H1 (cell line): Measurements from ENCODE around the gene MKKS.

Experiments
- EZH2 ChIP-seq: fragments of 200-600 bp; sonication (generic); IDR thresholded peaks from 2 replicates; pipeline ENCODE4 v1.7.1; 2012; ENCODE audit warnings: low read depth, mild to moderate bottlenecking, moderate library complexity, low read length, inconsistent platforms; ENCODE audit not compliant: severe bottlenecking
- GABPA ChIP-seq: IDR thresholded peaks from 2 replicates; pipeline ENCODE4 v1.6.1; 2011; ENCODE audit warnings: mild to moderate bottlenecking, low read length, moderate library complexity, borderline replicate concordance; ENCODE audit not compliant: insufficient read depth
- POLR2A ChIP-seq, 2 experiments: IDR thresholded peaks; 1 replicate in 1 of 2; 2 replicates in 1 of 2; pipeline ENCODE4 v1.6.1; 2011; ENCODE audit warnings: low read depth in 2 of 2, low read length in 2 of 2, mild to moderate bottlenecking in 2 of 2; ENCODE audit errors: control extremely low read depth in 1 of 2
- POLR2AphosphoS5 ChIP-seq: IDR thresholded peaks from 2 replicates; pipeline ENCODE4 v1.6.1; 2011; ENCODE audit warnings: low read depth, low read length
- RXRA ChIP-seq: IDR thresholded peaks from 2 replicates; pipeline ENCODE4 v1.6.1; 2011; ENCODE audit warnings: low read depth, mild to moderate bottlenecking, low read length, moderate library complexity; ENCODE audit not compliant: insufficient read depth
- TAF1 ChIP-seq: IDR thresholded peaks from 2 replicates; pipeline ENCODE4 v1.6.1; 2011; ENCODE audit warnings: mild to moderate bottlenecking, low read depth, low read length
- YY1 ChIP-seq: IDR thresholded peaks from 2 replicates; pipeline ENCODE4 v1.6.1; 2011; ENCODE audit warnings: low read depth, mild to moderate bottlenecking, low read length
- TF ChIP-seq, protein P1 (sequence below), 3 experiments: IDR thresholded peaks; 1 replicate in 2 of 3; 2 replicates in 1 of 3; pipeline versions ENCODE4 v1.5.1 to v1.6.1; 2011; ENCODE audit warnings: low read length in 3 of 3, mild to moderate bottlenecking in 3 of 3, inconsistent platforms in 2 of 3, low read depth in 1 of 3, moderate library complexity in 1 of 3; ENCODE audit not compliant: insufficient read depth in 1 of 3; ENCODE audit errors: control extremely low read depth in 1 of 3
- TF ChIP-seq, protein P2 (sequence below): IDR thresholded peaks from 2 replicates; pipeline ENCODE4 v1.6.1; 2012; ENCODE audit warnings: low read length, inconsistent platforms

GRCh38 chr20:10448270-10449156, 14.5 kb upstream of the MKKS start:
- TF ChIP-seq POLR2AphosphoS5 = no peak
- TF ChIP-seq, protein P1, sequence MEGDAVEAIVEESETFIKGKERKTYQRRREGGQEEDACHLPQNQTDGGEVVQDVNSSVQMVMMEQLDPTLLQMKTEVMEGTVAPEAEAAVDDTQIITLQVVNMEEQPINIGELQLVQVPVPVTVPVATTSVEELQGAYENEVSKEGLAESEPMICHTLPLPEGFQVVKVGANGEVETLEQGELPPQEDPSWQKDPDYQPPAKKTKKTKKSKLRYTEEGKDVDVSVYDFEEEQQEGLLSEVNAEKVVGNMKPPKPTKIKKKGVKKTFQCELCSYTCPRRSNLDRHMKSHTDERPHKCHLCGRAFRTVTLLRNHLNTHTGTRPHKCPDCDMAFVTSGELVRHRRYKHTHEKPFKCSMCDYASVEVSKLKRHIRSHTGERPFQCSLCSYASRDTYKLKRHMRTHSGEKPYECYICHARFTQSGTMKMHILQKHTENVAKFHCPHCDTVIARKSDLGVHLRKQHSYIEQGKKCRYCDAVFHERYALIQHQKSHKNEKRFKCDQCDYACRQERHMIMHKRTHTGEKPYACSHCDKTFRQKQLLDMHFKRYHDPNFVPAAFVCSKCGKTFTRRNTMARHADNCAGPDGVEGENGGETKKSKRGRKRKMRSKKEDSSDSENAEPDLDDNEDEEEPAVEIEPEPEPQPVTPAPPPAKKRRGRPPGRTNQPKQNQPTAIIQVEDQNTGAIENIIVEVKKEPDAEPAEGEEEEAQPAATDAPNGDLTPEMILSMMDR (IDR thresholded peaks at IDR 0.05; ENCODE audit: control extremely low read depth in 1 of 3, insufficient read depth in 1 of 3, low read depth in 1 of 3, low read length in 3 of 3) = no peak
- no peak for TF ChIP-seq TAF1
- TF ChIP-seq POLR2A (IDR thresholded peaks at IDR 0.05; ENCODE audit: control extremely low read depth in 1 of 2, low read depth in 2 of 2, low read length in 2 of 2) = no peak
- TF ChIP-seq EZH2 = no peak
- TF ChIP-seq, protein P2, sequence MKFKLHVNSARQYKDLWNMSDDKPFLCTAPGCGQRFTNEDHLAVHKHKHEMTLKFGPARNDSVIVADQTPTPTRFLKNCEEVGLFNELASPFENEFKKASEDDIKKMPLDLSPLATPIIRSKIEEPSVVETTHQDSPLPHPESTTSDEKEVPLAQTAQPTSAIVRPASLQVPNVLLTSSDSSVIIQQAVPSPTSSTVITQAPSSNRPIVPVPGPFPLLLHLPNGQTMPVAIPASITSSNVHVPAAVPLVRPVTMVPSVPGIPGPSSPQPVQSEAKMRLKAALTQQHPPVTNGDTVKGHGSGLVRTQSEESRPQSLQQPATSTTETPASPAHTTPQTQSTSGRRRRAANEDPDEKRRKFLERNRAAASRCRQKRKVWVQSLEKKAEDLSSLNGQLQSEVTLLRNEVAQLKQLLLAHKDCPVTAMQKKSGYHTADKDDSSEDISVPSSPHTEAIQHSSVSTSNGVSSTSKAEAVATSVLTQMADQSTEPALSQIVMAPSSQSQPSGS = no peak
- TF ChIP-seq GABPA = no peak
- no peak for TF ChIP-seq RXRA
- no peak for TF ChIP-seq YY1
